SK-N-MC (cell line): ENCODE measurements around the gene OR10A2.

Experiments
- DNase-seq: peaks from one replicate; pipeline ENCODE4 v3.0.0-alpha.2; 2011; ENCODE audit warnings: low read depth, low spot score
- H3K27ac ChIP-seq: fragments of 200-600 bp; sonication (generic); 2 replicates; pipeline ENCODE4 v1.5.1; 2016; ENCODE audit warnings: mixed run types
- H3K36me3 ChIP-seq: fragments of 200-600 bp; sonication (generic); 2 replicates; pipeline ENCODE4 v1.6.1; 2017; ENCODE audit warnings: antibody characterized with exemption, low read length, mixed read lengths; ENCODE audit not compliant: insufficient read depth
- H3K4me3 ChIP-seq: fragments of 200-600 bp; sonication (generic); 2 replicates; pipeline ENCODE4 v1.5.1; 2016
- H3K9ac ChIP-seq: fragments of 200-600 bp; sonication (generic); 2 replicates; pipeline ENCODE4 v1.8.0; 2017; ENCODE audit warnings: mixed run types, mixed read lengths; ENCODE audit not compliant: insufficient read length
- H3K9me3 ChIP-seq: fragments of 200-600 bp; sonication (generic); 2 replicates; pipeline ENCODE4 v1.6.1; 2017; ENCODE audit warnings: low read depth, mild to moderate bottlenecking, antibody characterized with exemption, low read length, moderate library complexity, mixed read lengths
- EZH2 ChIP-seq: fragments of 200-600 bp; sonication (generic); IDR thresholded peaks from one replicate; pipeline ENCODE4 v1.6.1; 2017; ENCODE audit warnings: antibody characterized with exemption
- FOXP2 ChIP-seq: optimal IDR thresholded peaks from 2 replicates; pipeline ENCODE3; 2011; ENCODE audit warnings: mild to moderate bottlenecking, moderate library complexity; ENCODE audit not compliant: insufficient read depth; ENCODE audit errors: extremely low read length, control extremely low read depth
- POLR2AphosphoS5 ChIP-seq: IDR thresholded peaks from 2 replicates; pipeline ENCODE4 v1.6.1; 2012; ENCODE audit warnings: mild to moderate bottlenecking, low read depth, low read length, borderline replicate concordance

Gene OR10A2, protein sequence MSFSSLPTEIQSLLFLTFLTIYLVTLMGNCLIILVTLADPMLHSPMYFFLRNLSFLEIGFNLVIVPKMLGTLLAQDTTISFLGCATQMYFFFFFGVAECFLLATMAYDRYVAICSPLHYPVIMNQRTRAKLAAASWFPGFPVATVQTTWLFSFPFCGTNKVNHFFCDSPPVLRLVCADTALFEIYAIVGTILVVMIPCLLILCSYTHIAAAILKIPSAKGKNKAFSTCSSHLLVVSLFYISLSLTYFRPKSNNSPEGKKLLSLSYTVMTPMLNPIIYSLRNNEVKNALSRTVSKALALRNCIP

DNA sequence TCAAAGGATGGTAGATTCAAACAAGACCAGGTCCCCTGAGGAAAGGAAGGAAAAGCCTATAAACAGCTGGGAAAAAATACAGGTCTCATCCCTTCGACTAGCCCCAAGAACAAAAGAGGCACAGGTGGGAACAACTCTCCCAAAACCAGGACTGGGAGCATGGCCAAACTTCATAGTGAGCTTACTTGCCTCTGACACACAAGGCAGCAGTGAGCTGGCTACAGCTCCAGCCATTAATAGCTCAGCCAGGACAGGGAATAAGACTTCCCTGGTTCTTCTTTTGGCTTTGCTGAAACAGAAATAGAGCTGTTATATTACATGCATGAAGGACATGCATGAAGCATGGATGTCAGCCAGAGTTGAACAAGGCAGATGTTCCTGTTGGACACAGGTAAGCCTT lies at the start of gene OR10A2:
Gene OR10A2, plus strand, starts transcription at position 97 of the 400 bp plus-strand sequence. CDS start 6,698 bp downstream, outside the sequence.
- H3K4me3 ChIP-seq, result no peak within 1 kb of the TSS
- DNase-seq, result no peak
- TF ChIP-seq FOXP2 (no peak), POLR2AphosphoS5 (no peak), EZH2 (no peak)
- H3K27ac ChIP-seq, result no peak within 1 kb of the TSS
- no peak within 1 kb of the TSS for H3K9ac ChIP-seq
- no peaks in the 10 kb centered on the region for H3K9me3 ChIP-seq
- no peaks in the 10 kb centered on the region for H3K36me3 ChIP-seq

DNA sequence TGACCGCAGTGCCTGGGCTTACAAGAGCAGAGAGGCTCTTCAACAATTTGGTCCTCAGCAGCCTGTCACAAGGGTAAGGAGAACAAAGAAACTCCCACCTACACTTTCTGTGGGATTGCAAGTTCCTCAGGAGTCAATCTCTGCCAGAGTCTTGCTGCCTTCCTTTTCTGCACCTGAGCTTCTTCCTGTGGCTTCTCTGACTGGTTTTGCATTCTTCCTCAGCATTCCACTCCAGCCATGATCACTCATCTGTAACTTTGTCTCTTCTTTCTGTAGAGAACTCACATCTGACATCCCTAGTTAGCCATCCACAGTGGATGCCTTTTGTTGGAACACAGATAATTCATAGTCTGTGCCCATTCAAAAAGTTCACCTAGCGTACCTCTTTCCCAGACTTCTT lies 49.2 kb upstream of the OR10A2 start:
- Histone ChIP-seq H3K36me3 (no peaks in the 10 kb centered on the region), H3K9ac (no peak overlapping the region), H3K27ac (no peak overlapping the region), H3K4me3 (no peak overlapping the region), H3K9me3 (no peaks in the 10 kb centered on the region)
- TF ChIP-seq FOXP2 (no peak), POLR2AphosphoS5 (no peak), EZH2 (no peak)
- DNase-seq, result no peak

DNA sequence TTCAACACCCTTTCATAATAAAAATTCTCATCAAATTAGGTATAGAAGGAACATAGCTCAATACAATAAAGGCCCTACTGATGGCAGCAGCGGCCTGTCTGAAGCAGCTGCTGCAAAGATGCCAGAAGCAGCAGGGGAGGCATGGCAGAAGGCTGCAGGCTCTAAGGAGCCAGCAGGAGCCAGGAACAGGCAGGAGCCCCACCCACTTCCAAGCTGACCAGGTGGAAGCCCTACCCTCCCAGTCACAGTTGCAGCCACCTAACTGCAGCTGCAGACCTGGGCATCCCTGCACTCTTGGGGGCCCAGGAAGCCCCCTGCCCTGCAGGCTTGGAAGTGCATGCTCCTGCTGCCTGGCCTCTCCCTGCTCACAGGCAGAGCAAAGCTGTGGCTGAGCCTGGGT lies 45.2 kb upstream of the OR10A2 start:
- TF ChIP-seq EZH2 (no peak), POLR2AphosphoS5 (no peak), FOXP2 (no peak)
- no peak overlapping the region for H3K4me3 ChIP-seq
- H3K9ac ChIP-seq, result no peak overlapping the region
- H3K9me3 ChIP-seq, result no peaks in the 10 kb centered on the region
- DNase-seq, result no peak
- H3K36me3 ChIP-seq, result no peaks in the 10 kb centered on the region
- no peak overlapping the region for H3K27ac ChIP-seq

DNA sequence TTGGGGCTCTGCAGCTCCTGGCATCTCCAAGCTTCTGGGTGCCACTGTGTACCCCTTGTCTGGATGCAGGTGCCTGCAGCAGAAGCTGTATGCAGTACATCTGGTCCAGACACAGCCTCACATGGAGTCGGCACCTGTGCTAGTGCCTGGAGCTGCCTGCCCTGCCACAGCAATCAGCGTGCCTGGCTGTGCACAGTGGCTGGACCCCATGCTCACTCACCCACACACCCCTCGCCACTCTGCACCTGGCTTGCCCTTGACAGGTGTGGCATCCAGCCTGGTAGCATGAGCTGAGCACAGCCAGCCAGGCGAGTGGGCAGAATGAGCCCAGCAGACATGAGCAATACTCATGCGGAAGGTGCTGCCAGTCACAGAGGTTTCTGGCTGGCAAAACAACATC lies 43.9 kb upstream of the OR10A2 start:
- Histone ChIP-seq H3K9ac (no peak overlapping the region), H3K36me3 (no peaks in the 10 kb centered on the region), H3K9me3 (no peaks in the 10 kb centered on the region), H3K27ac (no peak overlapping the region), H3K4me3 (no peak overlapping the region)
- no peak for DNase-seq
- TF ChIP-seq FOXP2, result no peak
- TF ChIP-seq POLR2AphosphoS5, result no peak
- no peak for TF ChIP-seq EZH2

DNA sequence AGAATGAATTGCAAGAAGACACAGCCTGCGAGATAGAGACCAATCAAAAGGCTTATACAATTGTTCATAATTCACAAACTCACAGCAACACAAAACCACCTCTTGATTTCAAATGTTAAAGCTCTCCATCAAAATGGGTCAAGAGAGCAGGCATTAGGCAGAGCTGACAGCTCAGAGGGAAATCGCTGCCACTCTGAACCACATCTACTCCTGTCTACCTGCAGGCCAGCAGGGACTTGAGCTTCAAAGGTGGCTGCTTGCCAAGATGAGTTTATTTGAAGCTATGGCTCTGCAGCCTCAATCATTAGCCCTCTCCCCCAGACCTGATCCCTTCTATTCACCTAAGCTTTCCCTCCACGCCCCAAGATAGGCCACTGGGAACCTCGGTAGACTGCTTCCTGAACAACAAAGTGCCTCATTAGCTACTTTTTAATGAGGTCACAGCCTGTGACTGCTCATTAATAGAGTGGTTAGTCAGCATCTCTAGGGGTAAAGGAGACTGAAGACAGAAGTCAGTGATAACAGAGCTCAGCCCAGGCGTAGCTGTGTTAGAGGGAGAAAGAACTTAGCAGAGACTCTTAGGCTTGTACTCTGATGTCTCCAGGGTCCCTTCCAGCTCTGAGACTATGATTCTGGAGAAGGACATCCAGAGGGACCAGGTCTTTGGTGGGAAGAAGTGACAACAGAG lies 38.6 kb upstream of the OR10A2 start:
- no peak for TF ChIP-seq FOXP2
- TF ChIP-seq POLR2AphosphoS5, result no peak
- TF ChIP-seq EZH2, result no peak
- no peak for DNase-seq
- no peak overlapping the region for H3K27ac ChIP-seq

DNA sequence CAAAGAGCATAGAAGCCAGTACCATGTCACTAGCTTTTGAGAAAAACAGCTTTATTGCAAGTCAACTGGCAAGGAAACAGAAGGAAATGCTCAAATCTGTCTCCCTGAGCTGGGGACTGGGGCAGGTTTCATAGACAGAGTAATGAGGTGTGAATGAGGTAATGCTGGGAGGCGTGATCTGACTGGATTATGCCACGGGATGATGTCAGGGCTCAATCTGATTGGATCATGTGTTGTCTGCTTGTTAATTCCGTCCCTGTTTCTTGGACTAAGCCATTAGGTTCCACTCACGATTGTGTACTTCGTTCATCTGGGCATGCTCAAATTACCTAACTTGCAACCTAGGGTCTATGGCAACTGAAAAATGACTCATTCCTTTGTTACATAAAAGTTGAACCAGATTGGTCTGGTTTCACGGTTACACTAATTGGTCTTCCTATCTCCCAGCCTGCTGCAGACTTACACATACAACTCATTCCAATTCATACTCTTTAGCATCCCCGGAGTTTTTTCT lies 37.6 kb upstream of the OR10A2 start:
- H3K27ac ChIP-seq, result no peak overlapping the region
- no peak for DNase-seq
- no peak overlapping the region for H3K4me3 ChIP-seq
- H3K36me3 ChIP-seq, result no peaks in the 10 kb centered on the region
- no peaks in the 10 kb centered on the region for H3K9me3 ChIP-seq
- no peak for TF ChIP-seq FOXP2
- H3K9ac ChIP-seq, result no peak overlapping the region

More for the DNA sequence above, 38.6 kb upstream of the OR10A2 start:
- H3K9me3 ChIP-seq, result no peaks in the 10 kb centered on the region
- H3K9ac ChIP-seq, result no peak overlapping the region
- H3K4me3 ChIP-seq, result no peak overlapping the region
- H3K36me3 ChIP-seq, result no peaks in the 10 kb centered on the region

DNA sequence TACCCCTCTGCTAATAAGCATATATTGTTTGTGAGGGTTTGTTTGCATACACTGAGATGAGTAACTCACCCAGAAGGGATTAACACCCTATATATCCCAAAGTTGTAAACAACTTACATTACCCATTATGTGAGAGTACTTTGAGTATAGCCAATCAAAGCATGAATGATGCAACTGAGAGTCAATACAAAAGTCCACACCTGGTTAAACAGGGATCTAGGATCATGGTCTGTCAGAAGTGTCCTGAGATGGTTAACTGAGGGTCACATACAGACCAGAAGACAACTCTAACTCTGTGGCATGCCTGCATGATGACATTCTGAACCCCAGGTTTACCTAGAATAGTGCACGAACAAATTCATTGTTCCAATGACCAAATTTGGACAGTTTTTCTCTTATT lies 34.8 kb upstream of the OR10A2 start:
- no peak for TF ChIP-seq EZH2
- TF ChIP-seq POLR2AphosphoS5, result no peak
- no peak for TF ChIP-seq FOXP2
- Histone ChIP-seq H3K9ac (no peak overlapping the region), H3K9me3 (no peaks in the 10 kb centered on the region), H3K36me3 (no peaks in the 10 kb centered on the region), H3K4me3 (no peak overlapping the region), H3K27ac (no peak overlapping the region)
- no peak for DNase-seq

DNA sequence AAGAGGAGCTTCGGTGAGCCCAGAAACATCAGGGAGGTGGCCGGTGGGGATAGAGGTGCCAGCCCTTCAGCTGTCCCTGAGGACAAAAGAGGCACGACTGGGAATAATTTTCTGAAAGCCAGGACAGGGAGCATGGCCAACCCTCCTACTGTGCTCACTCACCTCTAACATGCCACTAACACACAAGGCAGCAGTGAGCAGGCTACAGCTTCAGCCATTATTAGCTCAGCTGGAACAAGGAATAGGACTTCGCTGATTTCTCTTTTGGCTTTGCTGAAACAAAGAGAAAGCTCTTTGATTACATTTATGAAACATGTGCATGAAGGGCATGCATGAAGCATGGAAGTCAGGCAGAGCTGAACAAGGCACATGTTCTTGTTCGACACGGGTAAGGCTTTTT lies 29.5 kb upstream of the OR10A2 start:
- DNase-seq, result no peak
- Histone ChIP-seq H3K27ac (no peak overlapping the region), H3K9me3 (no peaks in the 10 kb centered on the region), H3K9ac (no peak overlapping the region), H3K36me3 (no peaks in the 10 kb centered on the region), H3K4me3 (no peak overlapping the region)
- no peak for TF ChIP-seq EZH2
- TF ChIP-seq POLR2AphosphoS5, result no peak
- TF ChIP-seq FOXP2, result no peak
